GM19193 (cell line): ENCODE results near the gene HECTD3.

Source experiments
- POLR2A ChIP-seq: IDR thresholded peaks from 4 replicates; pipeline ENCODE4 v1.6.1; 2011; ENCODE audit not compliant: insufficient read depth, insufficient read length; ENCODE audit errors: extremely low read depth

Gene HECTD3

GRCh38 chr1:45007311-45007710 is 3.8 kb downstream of the HECTD3 start:
- no peak for TF ChIP-seq POLR2A

DNA sequence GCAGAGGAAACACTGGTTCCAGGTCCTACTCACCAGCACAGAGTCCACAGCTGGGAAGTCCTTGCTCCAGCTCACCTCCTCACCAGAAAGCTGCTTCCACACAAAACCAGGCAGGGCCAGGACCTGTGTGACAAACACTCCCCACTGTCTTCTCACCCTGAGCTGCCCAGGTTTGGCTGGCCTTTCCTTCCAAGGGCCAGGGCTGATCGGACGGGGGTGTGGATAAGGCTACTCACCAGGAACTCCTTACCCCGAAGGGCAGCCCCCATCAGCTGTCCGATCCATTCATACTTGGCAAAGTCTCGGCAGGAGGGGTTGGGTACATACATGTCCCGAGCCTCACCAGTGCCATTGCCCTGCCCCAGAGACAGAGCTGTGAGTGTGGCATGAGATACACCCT is 5.4 kb downstream of the HECTD3 start:
- TF ChIP-seq POLR2A: no peak

GRCh38 chr1:45004281-45004920 is 6.7 kb downstream of the HECTD3 start:
- no peak for TF ChIP-seq POLR2A

- TF ChIP-seq POLR2A: no peak
Measured at GRCh38 chr1:45003741-45004140, 7.4 kb downstream of the HECTD3 start.

DNA sequence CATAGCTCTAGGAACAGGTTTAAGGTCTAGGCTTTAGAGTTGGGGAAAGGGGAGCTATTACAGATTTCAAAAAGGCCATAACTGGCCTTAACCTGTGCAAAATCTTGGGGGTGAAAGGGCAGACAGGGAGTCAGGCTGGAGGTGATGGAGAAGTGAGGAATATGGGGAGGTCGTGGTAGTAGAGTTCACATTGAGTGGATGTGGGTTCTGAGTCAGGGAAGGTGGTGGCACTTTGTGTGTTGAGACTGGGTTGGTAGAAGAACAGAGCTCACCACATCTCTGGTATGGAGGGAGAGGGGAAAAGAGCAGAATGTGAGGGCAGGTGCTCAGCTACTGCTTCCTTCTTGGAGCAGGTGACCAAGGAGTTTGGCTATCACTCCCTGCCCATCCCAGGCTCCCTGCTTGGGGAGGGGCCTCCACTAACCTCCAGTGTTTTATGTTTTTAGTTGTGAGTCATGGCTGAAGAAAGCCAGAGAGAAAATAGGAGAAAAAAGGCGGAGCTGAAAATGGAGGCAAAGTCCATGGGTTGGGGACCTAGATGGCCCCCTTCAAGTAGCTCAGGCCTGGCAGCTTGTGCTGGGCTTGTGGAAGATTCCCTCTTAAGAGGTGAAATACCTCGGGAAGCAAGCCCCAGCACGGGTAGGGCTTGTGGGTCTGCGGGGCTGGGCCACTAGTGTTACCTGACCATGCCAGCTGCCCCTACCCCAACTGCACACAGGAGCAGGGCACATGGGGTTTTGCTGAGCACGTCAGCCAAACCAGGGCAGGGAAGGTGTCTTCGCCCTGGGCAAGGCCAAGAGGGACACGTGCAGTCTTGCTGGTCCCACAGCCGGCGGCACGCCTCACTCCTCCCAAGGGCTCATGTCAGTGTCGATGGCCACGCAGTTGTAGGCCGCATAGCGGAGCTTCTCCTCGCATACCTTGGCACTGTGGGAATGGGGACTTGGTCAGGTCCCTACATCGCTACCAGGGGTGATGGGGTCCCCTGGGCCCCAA is 8.2 kb downstream of the HECTD3 start:
- TF ChIP-seq POLR2A: no peak

DNA sequence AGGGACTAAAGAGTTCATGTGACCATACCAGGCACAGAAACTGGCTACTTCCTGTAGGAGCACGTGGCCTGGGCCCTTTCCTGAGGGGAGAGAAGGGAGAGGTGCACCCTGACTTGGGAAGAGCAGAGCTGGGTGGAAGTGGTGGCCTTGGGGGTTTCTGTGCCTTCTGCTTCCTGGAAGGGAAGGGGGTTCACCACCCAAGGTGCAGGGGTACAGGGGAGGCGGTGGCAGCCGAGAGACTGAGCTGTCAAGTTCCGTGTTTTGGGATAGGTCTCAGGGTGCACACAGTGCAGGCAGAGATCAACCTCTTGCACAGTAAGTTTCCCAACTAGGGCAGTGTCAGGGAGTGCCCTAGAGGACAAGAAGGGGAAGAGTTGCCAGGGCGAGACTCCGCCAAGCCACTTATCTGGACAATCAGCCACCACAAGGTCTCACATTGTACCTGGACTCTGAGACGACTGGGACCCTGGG is 10.1 kb downstream of the HECTD3 start:
- no peak for TF ChIP-seq POLR2A

DNA sequence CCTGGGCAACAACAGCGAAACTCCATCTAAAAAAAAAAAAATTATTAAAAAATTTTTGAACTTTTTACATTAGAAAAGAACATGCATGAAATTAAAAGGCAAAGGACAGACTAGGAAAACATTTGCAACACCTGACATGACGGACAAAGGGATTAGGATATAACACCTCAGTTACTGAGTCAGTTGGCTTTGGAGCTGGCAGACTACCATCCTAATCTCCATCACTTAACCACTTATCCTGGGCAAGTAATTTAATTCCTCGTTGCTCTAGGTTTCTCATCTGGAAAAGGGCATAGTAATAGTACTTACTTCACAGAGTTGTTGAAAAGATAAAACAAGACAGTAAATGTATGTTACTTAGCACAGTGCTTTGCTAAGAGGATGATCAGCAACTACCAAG is 11.9 kb downstream of the HECTD3 start:
- no peak for TF ChIP-seq POLR2A

DNA sequence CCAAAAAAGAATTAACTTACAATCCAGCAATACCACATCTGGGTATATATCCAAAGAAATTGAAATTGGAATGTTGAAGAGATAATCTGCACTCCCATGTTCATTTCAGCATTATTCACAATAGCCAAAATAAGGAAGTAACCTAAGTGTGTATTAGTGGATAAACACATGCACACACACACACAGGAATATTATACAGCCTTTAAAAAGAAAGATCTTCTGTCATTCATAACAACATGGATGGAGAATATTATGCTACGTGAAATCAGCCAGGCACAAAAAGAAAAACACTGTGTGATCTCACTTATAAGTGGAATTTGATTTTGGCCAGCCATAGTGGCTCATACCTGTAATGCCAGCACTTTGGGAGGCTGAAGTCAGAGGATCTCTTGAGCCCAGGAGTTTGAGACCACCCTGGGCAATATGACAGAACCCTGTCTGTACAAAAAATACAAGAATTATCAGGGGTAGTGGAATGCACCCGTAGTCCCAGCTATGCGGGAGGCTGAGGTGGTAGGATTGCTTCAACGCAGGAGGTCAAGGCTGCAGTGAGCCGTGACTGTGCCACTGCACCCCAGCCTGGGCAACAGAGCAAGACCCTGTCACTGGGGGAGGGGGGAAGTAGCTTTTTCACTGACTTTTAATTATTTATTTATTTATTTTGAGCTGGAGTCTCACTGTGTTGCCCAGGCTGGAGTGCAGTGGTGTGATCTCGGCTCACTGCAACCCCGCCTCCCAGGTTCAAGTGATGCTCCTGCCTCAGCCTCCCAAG is 15.5 kb downstream of the HECTD3 start:
- TF ChIP-seq POLR2A: no peak

- no peak for TF ChIP-seq POLR2A
Measured at GRCh38 chr1:44994309-44994898, 16.7 kb downstream of the HECTD3 start.

GRCh38 chr1:44988531-44989156 is 22.5 kb downstream of the HECTD3 start:
- TF ChIP-seq POLR2A: no peak

DNA sequence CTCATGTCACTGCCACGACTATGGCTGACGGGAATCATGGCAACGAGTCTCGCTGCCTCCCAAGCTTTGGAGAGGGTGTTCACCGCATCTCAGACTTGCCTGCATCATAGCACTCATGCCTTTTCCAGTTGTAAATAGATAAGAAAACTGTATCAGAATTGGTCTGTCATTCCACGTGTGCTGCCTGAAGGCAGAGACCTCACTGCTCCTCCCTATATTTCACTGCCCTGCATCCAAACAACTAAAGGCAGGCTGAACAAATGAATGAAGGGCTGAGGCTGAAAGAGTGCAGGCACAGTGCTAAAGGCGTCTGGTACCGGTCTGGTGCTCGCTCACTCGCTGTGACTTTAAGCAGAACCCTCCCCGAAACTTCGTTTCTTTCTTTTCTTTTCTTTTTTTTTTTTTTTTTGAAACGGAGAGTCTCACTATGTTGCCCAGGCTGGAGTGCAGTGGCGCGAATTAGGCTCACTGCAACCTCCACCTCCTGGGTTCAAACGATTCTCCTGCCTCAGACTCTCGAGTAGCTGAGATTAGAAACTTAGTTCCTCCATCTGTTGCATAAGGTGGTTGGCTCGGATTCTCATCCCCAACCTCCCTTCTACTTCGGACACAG is 25.3 kb downstream of the HECTD3 start:
- no peak for TF ChIP-seq POLR2A

DNA sequence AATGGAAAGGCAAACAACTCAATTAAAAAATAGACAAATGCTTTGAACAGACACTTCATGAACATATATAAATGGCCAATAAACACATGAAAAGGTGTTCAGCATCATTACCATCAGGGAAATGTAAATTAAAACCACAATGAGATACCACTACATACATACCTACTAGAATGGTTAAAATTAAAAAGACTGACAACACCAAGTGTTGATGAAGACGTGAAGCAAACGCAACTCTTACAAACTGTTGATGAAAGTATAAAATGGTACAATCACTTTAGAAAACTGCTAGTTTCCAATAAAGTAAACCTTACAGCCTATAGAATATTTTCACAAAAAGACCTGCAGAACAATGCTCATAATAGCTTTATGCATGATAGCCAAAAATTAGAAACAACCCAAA is 34.9 kb downstream of the HECTD3 start:
- TF ChIP-seq POLR2A: no peak

GRCh38 chr1:44973645-44974044 is 37.5 kb downstream of the HECTD3 start:
- no peak for TF ChIP-seq POLR2A

- TF ChIP-seq POLR2A: no peak
Measured at GRCh38 chr1:44970317-44970716, 40.8 kb downstream of the HECTD3 start.
